H1 (cell line): ENCODE measurements around the gene RAB3B. TPM values are rescaled to one million over a fixed set of nuclear protein-coding genes. Genes with fewer than 3 reads are reported as not detected.

Experiments
- CTCF ChIA-PET: fragments of 300-600 bp; sonication (Branson Sonifier 250); formaldehyde crosslinking; loops from one replicate; lab custom pipeline; 2021; ENCODE audit not compliant: partially characterized antibody; lab: Charles Lee
- POLR2A ChIA-PET: fragments of 300-600 bp; sonication (Branson Sonifier 250); formaldehyde crosslinking; loops from one replicate; lab custom pipeline; 2021; ENCODE audit warnings: inconsistent platforms; ENCODE audit not compliant: partially characterized antibody; lab: Charles Lee
- DNase-seq, 2 experiments: peaks; one replicate each; pipeline versions ENCODE4 v3.0.0 to v3.0.0-alpha.2; 2010 to 2022; ENCODE audit warnings: low spot score in 2 of 2, low read depth in 1 of 2, mixed read lengths in 1 of 2
- FAIRE-seq: peaks from 2 replicates; lab custom pipeline; 2011; peaks lifted over from hg19 to GRCh38; lab: Jason Lieb, UNC
- H2AFZ ChIP-seq: 2 replicates; pipeline ENCODE4 v1.8.1; 2012; ENCODE audit warnings: low read length, inconsistent platforms
- H2AK5ac ChIP-seq: 2 replicates; pipeline ENCODE4 v1.6.1; 2013; ENCODE audit warnings: low read depth, low read length
- H2BK120ac ChIP-seq: replicated peaks from 2 replicates; pipeline ENCODE3; 2013; ENCODE audit warnings: low read depth, low read length, inconsistent platforms
- H2BK12ac ChIP-seq: 2 replicates; pipeline ENCODE4 v1.6.1; 2013; ENCODE audit warnings: low read depth, low read length
- H2BK15ac ChIP-seq: 2 replicates; pipeline ENCODE4 v1.6.1; 2013; ENCODE audit warnings: low read length
- H2BK20ac ChIP-seq: 2 replicates; pipeline ENCODE4 v1.6.1; 2013; ENCODE audit warnings: low read length
- H2BK5ac ChIP-seq: 2 replicates; pipeline ENCODE4 v1.6.1; 2013; ENCODE audit warnings: low read depth, low read length
- H3K14ac ChIP-seq: 2 replicates; pipeline ENCODE4 v1.6.1; 2013; ENCODE audit warnings: inconsistent platforms; ENCODE audit not compliant: insufficient read length
- H3K18ac ChIP-seq: 2 replicates; pipeline ENCODE4 v1.6.1; 2013; ENCODE audit warnings: low read length; ENCODE audit errors: extremely low read depth
- H3K23ac ChIP-seq: 2 replicates; pipeline ENCODE4 v1.6.1; 2013; ENCODE audit warnings: inconsistent platforms; ENCODE audit not compliant: insufficient read length
- H3K23me2 ChIP-seq: 2 replicates; pipeline ENCODE4 v1.6.1; 2013; ENCODE audit warnings: low read depth, low read length
- H3K27ac ChIP-seq: 2 replicates; pipeline ENCODE4 v1.6.1; 2011; ENCODE audit warnings: low read depth, low read length, inconsistent platforms
- H3K27me3 ChIP-seq, 4 experiments: replicated peaks in 1 of 4; 1 replicate in 1 of 4; 2 replicates in 3 of 4; pipeline versions ENCODE4 v1.6.1 to v1.8.1; 2011 to 2013; ENCODE audit warnings: low read length in 3 of 4, mild to moderate bottlenecking in 3 of 4, inconsistent platforms in 2 of 4, mixed read lengths in 2 of 4, moderate library complexity in 1 of 4; ENCODE audit not compliant: control insufficient read depth in 3 of 4, insufficient read depth in 3 of 4; ENCODE audit errors: extremely low read depth in 1 of 4
- H3K36me3 ChIP-seq, 4 experiments: 2 replicates each; pipeline versions ENCODE4 v1.6.1 to v1.8.1; 2011 to 2013; ENCODE audit warnings: mild to moderate bottlenecking in 4 of 4, low read length in 3 of 4, moderate library complexity in 2 of 4, control low read depth in 1 of 4, inconsistent platforms in 1 of 4; ENCODE audit not compliant: insufficient read depth in 4 of 4, control insufficient read depth in 2 of 4
- H3K4ac ChIP-seq: replicated peaks from 2 replicates; pipeline ENCODE3; 2013; ENCODE audit warnings: low read length, low read depth, mixed read lengths, inconsistent platforms; ENCODE audit not compliant: insufficient read length
- H3K4me1 ChIP-seq, 4 experiments: replicated peaks in 1 of 4; 1 replicate in 1 of 4; 2 replicates in 3 of 4; pipeline versions ENCODE4 v1.6.1 to v1.8.1; 2011 to 2013; ENCODE audit warnings: low read length in 3 of 4, inconsistent platforms in 2 of 4, mixed read lengths in 1 of 4; ENCODE audit not compliant: insufficient read depth in 4 of 4, control insufficient read depth in 3 of 4
- H3K4me2 ChIP-seq, 2 experiments: 2 replicates each; pipeline versions ENCODE4 v1.6.1 to v1.8.1; 2011 to 2013; ENCODE audit warnings: low read depth in 2 of 2, low read length in 2 of 2, control low read depth in 1 of 2, inconsistent platforms in 1 of 2, mild to moderate bottlenecking in 1 of 2; ENCODE audit not compliant: insufficient read depth in 1 of 2
- H3K4me3 ChIP-seq, 4 experiments: fragments of 200-600, 300-600 bp in 1 of 4; sonication (generic), shearing (Covaris generic), sonication (Bioruptor Twin) in 1 of 4; 2 replicates each; pipeline versions ENCODE4 v1.5.1 to v1.8.1; 2011 to 2016; ENCODE audit warnings: low read length in 4 of 4, low read depth in 3 of 4, control low read depth in 2 of 4, inconsistent platforms in 2 of 4, mild to moderate bottlenecking in 2 of 4, mixed read lengths in 1 of 4, moderate library complexity in 1 of 4; ENCODE audit not compliant: insufficient read depth in 2 of 4; ENCODE audit errors: extremely low read depth in 1 of 4
- H3K56ac ChIP-seq: replicated peaks from 2 replicates; pipeline ENCODE3; 2013; ENCODE audit warnings: low read depth, mild to moderate bottlenecking, mixed read lengths, low read length, inconsistent platforms; ENCODE audit not compliant: insufficient read length
- H3K79me1 ChIP-seq: 2 replicates; pipeline ENCODE4 v1.6.1; 2013; ENCODE audit warnings: low read depth, low read length, control low read depth
- H3K79me2 ChIP-seq, 2 experiments: 2 replicates each; pipeline versions ENCODE4 v1.6.1 to v1.8.1; 2012 to 2013; ENCODE audit warnings: low read length in 2 of 2, mild to moderate bottlenecking in 2 of 2, inconsistent platforms in 1 of 2; ENCODE audit not compliant: insufficient read depth in 2 of 2, control insufficient read depth in 1 of 2
- H3K9ac ChIP-seq, 4 experiments: replicated peaks in 1 of 4; 1 replicate in 1 of 4; 2 replicates in 3 of 4; pipeline versions ENCODE4 v1.6.1 to v1.8.1; 2011 to 2013; ENCODE audit warnings: low read depth in 3 of 4, low read length in 3 of 4, control low read depth in 2 of 4, mild to moderate bottlenecking in 2 of 4, moderate library complexity in 2 of 4, inconsistent platforms in 1 of 4; ENCODE audit errors: extremely low read depth in 1 of 4
- H3K9me3 ChIP-seq, 2 experiments: 2 replicates each; pipeline versions ENCODE4 v1.6.1 to v1.8.1; 2012 to 2013; ENCODE audit warnings: mild to moderate bottlenecking in 2 of 2, moderate library complexity in 2 of 2, control low read depth in 1 of 2, inconsistent platforms in 1 of 2, low read depth in 1 of 2, low read length in 1 of 2, mixed read lengths in 1 of 2; ENCODE audit not compliant: insufficient read depth in 2 of 2
- H4K20me1 ChIP-seq, 2 experiments: replicated peaks in 1 of 2; 2 replicates each; pipeline versions ENCODE3 to v1.8.1; 2011 to 2013; ENCODE audit warnings: inconsistent platforms in 2 of 2, low read length in 2 of 2, mild to moderate bottlenecking in 1 of 2; ENCODE audit not compliant: insufficient read depth in 2 of 2, control insufficient read depth in 1 of 2
- H4K5ac ChIP-seq: 2 replicates; pipeline ENCODE4 v1.6.1; 2013; ENCODE audit warnings: low read length, low read depth, mixed read lengths, inconsistent platforms; ENCODE audit not compliant: insufficient read length
- H4K8ac ChIP-seq: 2 replicates; pipeline ENCODE4 v1.8.0; 2013; ENCODE audit warnings: mild to moderate bottlenecking, moderate library complexity, low read length, inconsistent platforms; ENCODE audit not compliant: insufficient read depth; ENCODE audit errors: extremely low read depth
- H4K91ac ChIP-seq: replicated peaks from 2 replicates; pipeline ENCODE3; 2013; ENCODE audit warnings: low read length, mixed read lengths, inconsistent platforms; ENCODE audit not compliant: insufficient read length
- CBX5 ChIP-seq: fragments of 300-800, 300-1000 bp; sonication (generic); IDR thresholded peaks from 2 replicates; pipeline ENCODE4 v1.7.1; 2016; ENCODE audit warnings: antibody characterized with exemption, low read length, low read depth
- CBX8 ChIP-seq: fragments of 300-800, 300-1000 bp; sonication (generic); IDR thresholded peaks from 2 replicates; pipeline ENCODE4 v1.7.1; 2016; ENCODE audit warnings: low read depth, low read length, borderline replicate concordance
- CHD1 ChIP-seq: IDR thresholded peaks from 2 replicates; pipeline ENCODE4 v1.6.1; 2012; ENCODE audit warnings: low read depth, low read length, improper control_type of control experiment
- CTBP2 ChIP-seq: IDR thresholded peaks from 2 replicates; pipeline ENCODE4 v1.7.0; 2011; ENCODE audit warnings: borderline replicate concordance, mild to moderate bottlenecking, moderate library complexity, mixed read lengths, low read length; ENCODE audit not compliant: insufficient read depth, insufficient read length
- EZH2 ChIP-seq: fragments of 200-600 bp; sonication (generic); IDR thresholded peaks from 2 replicates; pipeline ENCODE4 v1.7.1; 2012; ENCODE audit warnings: low read depth, mild to moderate bottlenecking, moderate library complexity, low read length, inconsistent platforms; ENCODE audit not compliant: severe bottlenecking
- FOSL1 ChIP-seq: IDR thresholded peaks from 2 replicates; pipeline ENCODE4 v1.6.1; 2011; ENCODE audit warnings: mild to moderate bottlenecking, low read depth, low read length, moderate library complexity; ENCODE audit not compliant: insufficient read depth
- JUND ChIP-seq: IDR thresholded peaks from 2 replicates; pipeline ENCODE4 v1.6.1; 2011; ENCODE audit warnings: mild to moderate bottlenecking, improper control_type of control experiment, low read length
- KDM1A ChIP-seq: fragments of 200-600, 300-600 bp; sonication (generic); IDR thresholded peaks from 2 replicates; pipeline ENCODE4 v1.7.1; 2016; ENCODE audit warnings: mild to moderate bottlenecking, low read length, borderline replicate concordance
- KDM5A ChIP-seq: fragments of 200-600 bp; IDR thresholded peaks from 2 replicates; pipeline ENCODE4 v1.7.1; 2012; ENCODE audit warnings: mild to moderate bottlenecking, low read length, inconsistent platforms, mixed read lengths
- RBBP5 ChIP-seq: IDR thresholded peaks from 2 replicates; pipeline ENCODE4 v1.7.1; 2012; ENCODE audit warnings: low read depth, mild to moderate bottlenecking, inconsistent platforms, low read length, moderate library complexity, borderline replicate concordance
- RFX5 ChIP-seq: IDR thresholded peaks from 2 replicates; pipeline ENCODE4 v1.6.1; 2011; ENCODE audit warnings: low read depth, low read length, improper control_type of control experiment, borderline replicate concordance
- SIX5 ChIP-seq: IDR thresholded peaks from 2 replicates; pipeline ENCODE4 v1.6.1; 2011; ENCODE audit warnings: mild to moderate bottlenecking, low read depth, low read length
- SP2 ChIP-seq: IDR thresholded peaks from 2 replicates; pipeline ENCODE4 v1.6.1; 2012; ENCODE audit warnings: mild to moderate bottlenecking, low read length, inconsistent platforms
- SUZ12 ChIP-seq: fragments of 200-600 bp; sonication (generic); IDR thresholded peaks from 2 replicates; pipeline ENCODE4 v1.6.1; 2012; ENCODE audit warnings: mild to moderate bottlenecking, inconsistent platforms, low read length, moderate library complexity, mixed read lengths
- YY1 ChIP-seq: IDR thresholded peaks from 2 replicates; pipeline ENCODE4 v1.6.1; 2011; ENCODE audit warnings: low read depth, mild to moderate bottlenecking, low read length
- WGBS, 2 experiments: shearing (Covaris generic) in 1 of 2; methylation state at CpG; one replicate each; pipeline versions ENCODE4 v1.1.6 to v1.1.7; 2013 to 2015; ENCODE audit warnings: low lambda C conversion rate in 2 of 2, mixed read lengths in 2 of 2, inconsistent platforms in 1 of 2, low coverage in 1 of 2, missing lambda C conversion rate in 1 of 2; ENCODE audit not compliant: insufficient replicate concordance in 2 of 2, insufficient coverage in 1 of 2, insufficient read length in 1 of 2; ENCODE audit errors: extremely low coverage in 1 of 2, missing lambda C conversion rate in 1 of 2; 5-methylcytosine and 5-hydroxymethylcytosine counted together
- polyA plus RNA-seq, 7 experiments: library from polyadenylated mRNA; depleted of rRNA in 3 of 7; stranded (reverse) in 5 of 7; unstranded in 2 of 7; fragments of >200 nt in 5 of 7; fragments of 200-250 nt in 2 of 7; gene quantifications; 1 replicate in 5 of 7; 2 replicates in 1 of 7; 4 replicates in 1 of 7; pipeline versions ENCODE4 v1.2.1 to v1.2.3, GENCODE V29; 2011 to 2013; ENCODE audit warnings: missing spikeins in 2 of 7, mixed read lengths in 2 of 7
- total RNA-seq: library from RNA; stranded (reverse); fragmentation: NEBNext Ultra II Directional; extraction: Animal tissue kit (Norgen Biotek cat#: 25700); gene quantifications from 2 replicates; pipeline ENCODE4 v1.2.1, GENCODE V29; 2021

RAB3B gene
- total and polyA plus RNA-seq, 2 of the 8 experiments (the other 6 are each of a cell fraction or from before 2014, with no cell fraction given) = 12.5 to 36.8 TPM

DNA sequence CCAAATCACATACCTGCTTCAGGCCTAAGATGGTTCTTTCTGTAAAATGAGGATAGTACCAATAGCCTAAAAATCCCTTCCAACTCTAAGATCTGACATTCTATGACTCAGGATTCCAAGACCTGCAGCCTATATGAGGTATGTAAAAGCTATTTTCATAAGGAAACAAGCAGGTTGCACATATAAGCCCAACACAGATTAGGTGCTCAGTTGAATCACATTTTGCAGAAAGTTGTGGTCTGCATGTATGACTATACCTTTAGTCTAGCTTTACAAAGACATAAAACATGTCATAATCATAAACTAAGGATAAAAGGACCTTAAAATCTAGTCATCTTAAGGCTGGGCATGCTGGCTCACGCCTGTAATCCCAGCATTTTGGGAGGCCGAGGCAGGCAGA, 35.8 kb upstream of the RAB3B start:
- Histone ChIP-seq H4K8ac (no peak overlapping the region), H3K4ac (no peak overlapping the region), H2AK5ac (no peak overlapping the region), H3K4me2 (no peak overlapping the region), H4K5ac (no peak overlapping the region), H2BK120ac (no peak overlapping the region), H3K27ac (no peak overlapping the region), H4K91ac (no peak overlapping the region), H3K14ac (no peak overlapping the region), H3K4me3 (no peak overlapping the region), H3K79me2 (peaks cover 0 to 6% of the 10 kb centered on the region in 2 experiments; a peak in 1 of 4 replicates), H2BK5ac (no peak overlapping the region), H3K36me3 (peaks cover 18 to 46% (median 29%) of the 10 kb centered on the region in 4 experiments; a peak in 7 of 8 replicates), H3K9ac (no peak overlapping the region), H3K18ac (no peak overlapping the region), H3K4me1 (no peaks in the 10 kb centered on the region), H2BK20ac (no peak overlapping the region), H2AFZ (no peak overlapping the region), H2BK12ac (no peak overlapping the region), H3K79me1 (no peaks in the 10 kb centered on the region; the same call in 1 of the 2 replicates), H3K23me2 (no peaks in the 10 kb centered on the region; the same call in 1 of the 2 replicates), H3K56ac (no peak overlapping the region), H3K9me3 (no peaks in the 10 kb centered on the region), H3K23ac (no peak overlapping the region), H2BK15ac (no peak overlapping the region), H3K27me3 (no peaks in the 10 kb centered on the region), H4K20me1 (peaks cover 2% of the 10 kb centered on the region in 2 experiments)
- no peak for DNase-seq
- FAIRE-seq = no peak
- CTCF ChIA-PET = interaction anchor here (0.6 kb wide), 1 partner anchor 138 kb away, joined by 3 read pairs; no protein-coding TSS in a partner anchor
- 95% methylated on average over 2 of the region's 2 CpGs; no CpG with 5 or more reads in 1 of the 2 experiments for WGBS, 2 experiments
- POLR2A ChIA-PET = interaction anchor here (0.6 to 1.2 kb wide), 2 partner anchors 8 to 42 kb away, joined by 4 read pairs; no protein-coding TSS in a partner anchor
- TF ChIP-seq RBBP5 (no peak), SP2 (no peak), YY1 (no peak), JUND (no peak), SIX5 (no peak), RFX5 (no peak), FOSL1 (no peak), EZH2 (no peak), CHD1 (no peak), CBX8 (no peak), KDM5A (no peak), CTBP2 (no peak), KDM1A (no peak), SUZ12 (no peak), CBX5 (no peak)
